ENCODE measurements around the gene PDZD2.
"Not testable (repeated sequence)": the region's sequence is repeated elsewhere in the genome, so short reads cannot be mapped to it uniquely, and the experiment has no call there.

PDZD2 gene

GRCh38 chr5:32008746-32009145 is 369.8 kb downstream of the PDZD2 start:
- DNase-seq (ENCODE audit: low read depth, low spot score) = no peak

DNA sequence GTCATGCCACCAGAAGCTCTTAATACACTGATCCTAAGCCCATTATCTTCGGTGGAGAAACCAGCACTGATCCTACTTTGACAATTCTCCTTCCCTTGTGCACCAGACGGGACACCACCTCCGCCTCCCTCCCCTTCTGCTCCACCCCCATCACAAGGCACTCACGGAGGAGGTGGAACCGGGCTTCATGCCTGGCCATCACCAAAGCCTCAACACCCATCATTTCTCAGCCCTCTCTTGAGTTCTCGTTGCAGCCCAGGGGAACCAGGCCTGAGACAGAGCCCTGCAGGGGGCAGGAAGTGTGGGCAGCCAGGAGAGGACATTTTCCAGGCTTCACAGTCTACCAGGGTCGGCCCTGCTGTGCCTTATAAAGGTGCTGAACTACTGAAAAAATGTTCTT is 374.7 kb downstream of the PDZD2 start:
- no peak for DNase-seq (ENCODE audit: low read depth, low spot score)

GRCh38 chr5:32014096-32014745 is 375.3 kb downstream of the PDZD2 start:
- no peak for DNase-seq (ENCODE audit: low read depth, low spot score)

GRCh38 chr5:32015262-32015661 is 376.3 kb downstream of the PDZD2 start:
- not testable (repeated sequence) for DNase-seq (ENCODE audit: low read depth, low spot score)

DNA sequence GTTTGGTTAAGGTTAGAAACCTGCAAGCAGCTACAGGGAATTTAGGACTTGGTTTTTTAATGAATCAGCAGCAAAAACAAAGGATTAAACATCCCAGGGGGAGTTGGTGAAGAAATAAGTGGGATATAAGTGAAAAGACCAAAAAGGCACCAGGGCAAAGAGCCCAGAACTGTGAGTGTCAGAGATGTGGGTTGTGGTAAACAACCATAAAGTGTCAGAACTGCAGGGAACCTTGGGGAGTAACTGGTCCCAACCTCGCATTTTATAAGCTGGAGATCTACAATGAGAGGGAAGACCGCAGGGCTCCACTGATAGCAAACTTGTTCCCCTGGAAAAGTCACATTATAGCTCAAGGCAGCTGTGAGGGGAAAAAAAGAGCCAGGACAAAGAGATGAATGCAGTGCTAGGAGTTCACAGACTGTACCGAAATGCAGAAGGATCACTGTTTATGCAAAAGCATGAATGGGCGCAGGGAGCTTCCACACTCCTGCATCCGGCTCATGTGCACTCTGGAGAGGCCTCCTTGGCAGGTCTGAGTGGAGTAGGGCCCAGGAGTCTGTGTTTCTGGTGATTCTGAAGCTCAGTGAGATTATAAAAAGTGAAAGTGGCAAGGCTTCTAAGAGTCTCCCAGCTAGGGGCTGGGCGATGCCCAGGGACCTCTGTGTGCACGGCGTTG is 378.9 kb downstream of the PDZD2 start:
- no peak for DNase-seq (ENCODE audit: low read depth, low spot score)

DNA sequence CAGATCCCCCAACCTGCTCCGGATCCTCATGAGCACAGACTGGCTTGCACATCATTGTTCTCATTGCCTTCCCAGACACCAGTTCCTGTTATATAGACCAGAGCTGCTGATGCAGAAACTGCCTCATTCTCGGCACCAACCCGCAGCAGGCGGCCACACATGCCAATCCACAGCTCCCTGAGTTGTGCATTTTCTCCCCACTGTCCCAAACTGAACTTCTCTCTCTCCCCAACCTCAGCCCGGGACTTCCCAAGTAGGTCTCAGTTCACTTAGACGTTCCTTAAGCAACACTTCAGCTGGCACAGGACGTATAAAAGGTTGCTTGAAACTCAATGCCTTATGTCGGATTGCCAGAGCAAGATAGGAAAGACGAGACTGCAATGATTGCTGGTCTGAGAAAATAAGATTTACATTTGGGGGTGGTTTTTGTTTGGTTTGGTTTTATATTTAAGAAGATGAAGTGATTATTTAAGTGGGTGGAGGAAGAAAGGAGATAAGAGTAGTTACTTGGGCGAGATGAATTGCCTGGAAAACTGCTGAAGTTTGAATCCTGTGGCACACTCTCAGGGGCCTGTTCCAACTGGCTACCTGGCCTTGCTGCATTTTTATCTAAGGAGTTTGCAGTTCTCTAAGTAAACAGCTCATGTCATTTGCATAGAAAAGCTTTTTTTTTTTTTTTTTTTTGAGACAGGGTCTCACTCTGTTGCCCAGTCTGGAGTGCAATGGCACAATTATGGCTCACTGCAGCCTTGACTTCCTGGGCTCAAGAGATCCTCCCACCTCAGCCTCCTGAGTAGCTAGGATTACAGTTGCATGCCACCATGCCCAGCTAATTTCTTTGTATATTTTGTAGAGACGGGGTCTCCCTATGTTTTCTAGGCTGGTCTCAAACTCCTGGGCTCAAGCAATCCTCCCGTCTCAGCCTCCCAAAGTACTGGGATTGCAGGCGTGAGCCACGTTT is 379.8 kb downstream of the PDZD2 start:
- no peak for DNase-seq (ENCODE audit: low read depth, low spot score)

DNA sequence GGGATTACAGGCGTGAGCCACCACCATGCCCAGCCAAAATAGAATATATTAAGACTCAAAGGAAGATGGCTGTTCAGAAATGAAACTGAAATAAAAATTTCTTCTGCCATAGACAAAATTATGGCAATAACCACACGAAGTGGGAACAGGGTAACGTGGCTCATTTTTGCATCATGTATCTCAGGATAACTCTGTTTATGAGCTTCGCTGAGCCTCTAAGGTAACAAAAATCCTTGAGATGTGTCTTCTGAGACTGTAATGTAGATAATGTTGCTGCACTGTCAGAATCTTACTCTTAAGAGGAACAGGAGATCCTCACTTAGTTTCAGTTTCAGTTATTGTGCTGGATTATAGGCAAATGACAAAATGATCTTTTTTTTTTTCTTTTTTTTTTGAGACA is 381.3 kb downstream of the PDZD2 start:
- no peak for DNase-seq (ENCODE audit: low read depth, low spot score)

GRCh38 chr5:32020946-32021345 is 382.0 kb downstream of the PDZD2 start:
- no peak for DNase-seq (ENCODE audit: low read depth, low spot score)

- no peak for DNase-seq (ENCODE audit: low read depth, low spot score)
Observed at GRCh38 chr5:32021771-32022170, 382.8 kb downstream of the PDZD2 start.

DNA sequence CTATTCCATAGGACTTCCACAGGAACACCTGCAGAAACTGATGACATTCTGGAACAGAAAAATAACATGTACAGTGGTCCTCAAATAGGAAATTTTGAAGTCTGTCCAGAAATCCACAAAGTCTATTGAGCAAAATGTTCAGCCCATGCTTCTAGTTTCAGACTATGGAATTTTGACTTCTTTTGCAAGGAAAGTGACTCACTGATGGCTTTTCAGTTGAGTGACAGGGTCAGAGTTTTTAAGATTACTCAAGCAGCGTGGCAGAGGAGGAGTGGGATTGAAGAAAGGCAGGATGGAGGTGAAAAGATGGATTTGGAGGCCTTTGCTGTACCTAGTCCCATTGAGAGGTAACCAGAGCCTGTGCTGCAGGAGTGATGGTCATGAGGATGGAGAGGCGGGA is 383.7 kb downstream of the PDZD2 start:
- no peak for DNase-seq (ENCODE audit: low read depth, low spot score)

DNA sequence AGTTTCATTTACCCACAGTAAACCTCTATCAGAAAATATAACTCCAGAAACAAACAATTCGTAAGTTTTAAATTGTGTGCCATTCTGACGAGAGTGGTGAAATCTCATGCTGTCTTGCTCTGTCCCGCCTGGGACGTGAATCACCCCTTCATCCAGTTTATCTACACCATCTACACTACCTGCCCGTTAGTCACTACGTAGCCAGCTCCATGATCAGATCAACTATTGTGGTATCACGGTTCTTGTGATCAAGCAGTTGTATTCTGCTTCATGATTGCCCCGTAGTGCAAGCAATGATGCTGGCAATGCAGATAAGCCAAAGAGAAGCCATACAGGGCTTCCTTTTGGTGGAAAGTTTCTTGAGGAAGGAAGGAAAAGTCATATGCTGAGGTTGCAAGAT is 384.9 kb downstream of the PDZD2 start:
- DNase-seq (ENCODE audit: low read depth, low spot score) = no peak

GRCh38 chr5:32024751-32025150 is 385.8 kb downstream of the PDZD2 start:
- no peak for DNase-seq (ENCODE audit: low read depth, low spot score)

- no peak for DNase-seq (ENCODE audit: low read depth, low spot score)
Observed at GRCh38 chr5:32027093-32027716, 388.3 kb downstream of the PDZD2 start.

DNA sequence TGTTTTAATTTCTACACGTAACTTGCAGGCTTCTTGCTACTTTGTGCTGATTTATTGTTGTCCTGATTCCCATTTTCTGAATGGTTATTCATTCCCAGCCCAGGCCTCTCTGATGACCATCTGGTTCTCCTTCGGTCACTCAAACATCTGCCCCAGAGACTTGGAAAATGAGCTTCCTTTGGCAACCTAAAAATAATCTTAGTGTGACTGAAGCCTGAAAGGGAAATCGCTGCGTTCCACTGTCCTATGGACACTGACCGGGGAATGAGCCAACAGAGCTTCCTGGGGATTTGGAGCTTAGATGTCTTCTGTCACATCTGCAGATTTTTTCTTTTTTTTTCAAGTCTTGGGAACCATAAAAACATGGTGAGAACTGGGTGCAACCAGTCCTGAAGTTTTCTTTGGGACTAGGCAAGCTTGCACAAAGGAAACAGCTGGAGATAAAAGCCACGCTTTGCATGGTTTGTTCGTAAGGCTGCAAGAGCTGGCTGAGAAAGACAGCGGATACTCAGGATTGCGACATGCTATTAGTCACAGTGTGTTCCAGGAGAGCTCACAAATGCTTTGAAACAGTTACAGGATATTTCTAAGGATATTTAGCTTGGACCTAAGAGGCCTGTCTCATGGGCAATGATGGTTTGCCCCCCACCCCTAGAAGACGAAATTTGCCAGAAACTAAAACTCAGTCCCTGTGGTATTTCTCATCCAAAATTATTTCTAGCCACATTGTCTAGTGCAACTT is 389.0 kb downstream of the PDZD2 start:
- no peak for DNase-seq (ENCODE audit: low read depth, low spot score)

- no peak for DNase-seq (ENCODE audit: low read depth, low spot score)
Observed at GRCh38 chr5:32029261-32029660, 390.3 kb downstream of the PDZD2 start.

GRCh38 chr5:32029781-32030180 is 390.9 kb downstream of the PDZD2 start:
- no peak for DNase-seq (ENCODE audit: low read depth, low spot score)

- DNase-seq (ENCODE audit: low read depth, low spot score) = no peak
Observed at GRCh38 chr5:32030222-32030621, 391.3 kb downstream of the PDZD2 start.

DNA sequence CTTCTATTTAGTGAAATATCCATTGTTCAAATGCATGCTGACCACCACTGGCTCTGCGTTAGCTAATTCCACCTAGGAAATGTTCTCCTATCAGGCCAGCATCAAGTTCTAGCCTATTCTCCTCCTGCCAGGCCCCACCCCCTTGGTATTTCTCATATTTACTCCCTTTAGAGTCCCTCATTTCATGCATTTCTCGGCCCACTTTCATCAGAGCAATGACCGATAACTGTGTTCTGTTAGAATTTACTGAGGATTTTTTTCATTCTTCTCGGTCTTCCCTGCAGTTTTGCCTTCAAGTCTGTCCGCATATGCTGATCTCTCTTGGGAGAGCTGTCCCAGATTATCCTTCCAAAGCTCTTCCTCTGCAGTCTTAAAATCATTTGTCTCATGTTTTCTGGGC is 391.8 kb downstream of the PDZD2 start:
- DNase-seq (ENCODE audit: low read depth, low spot score) = no peak

DNA sequence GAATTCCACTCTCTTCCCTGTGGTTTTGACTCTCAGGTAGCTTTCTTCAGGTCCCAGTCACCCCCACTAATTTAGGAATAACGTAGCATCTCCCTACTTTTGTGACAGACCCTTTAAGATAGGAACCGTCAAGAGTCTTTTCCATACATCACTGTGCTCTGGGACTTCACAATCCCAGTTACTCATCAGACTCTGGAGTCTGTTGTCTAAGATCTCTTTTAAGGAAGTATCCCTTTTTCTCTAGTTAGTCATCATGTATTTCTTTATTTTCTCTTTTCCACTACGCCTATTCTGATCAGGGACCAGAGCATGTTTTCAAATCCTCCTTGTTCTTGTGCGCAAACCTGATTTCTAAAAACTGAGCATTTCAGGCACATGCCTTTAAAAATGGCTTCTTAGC is 392.2 kb downstream of the PDZD2 start:
- DNase-seq (ENCODE audit: low read depth, low spot score) = no peak

DNA sequence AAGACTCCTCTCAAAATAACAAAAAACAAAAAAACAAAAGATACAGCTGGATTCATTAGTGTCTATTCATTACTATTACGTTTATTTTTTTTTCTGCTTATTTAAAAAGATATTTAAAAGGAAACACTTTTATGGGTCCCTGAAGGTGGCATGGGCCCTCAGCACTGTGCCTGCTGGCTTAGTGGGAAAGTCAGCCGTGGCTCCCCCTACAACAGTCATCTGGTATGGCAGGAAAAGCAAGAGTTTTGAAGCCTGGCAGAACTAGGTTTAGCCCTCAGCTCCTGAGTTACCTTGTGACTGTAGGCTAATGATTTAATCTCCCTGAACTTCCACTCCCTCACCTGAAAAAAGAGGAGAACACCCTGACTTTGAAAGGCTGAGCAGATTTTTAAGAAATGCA is 399.6 kb downstream of the PDZD2 start:
- DNase-seq (ENCODE audit: low read depth, low spot score) = no peak

GRCh38 chr5:32039133-32039532 is 400.2 kb downstream of the PDZD2 start:
- DNase-seq (ENCODE audit: low read depth, low spot score) = not testable (repeated sequence)
